Measurements from ENCODE around the gene IMMT. TPM values are rescaled to one million over a fixed set of nuclear protein-coding genes. Genes with fewer than 3 reads are reported as not detected.

IMMT gene
- total RNA-seq, 1 experiment from 2014 or later: 112 TPM

DNA sequence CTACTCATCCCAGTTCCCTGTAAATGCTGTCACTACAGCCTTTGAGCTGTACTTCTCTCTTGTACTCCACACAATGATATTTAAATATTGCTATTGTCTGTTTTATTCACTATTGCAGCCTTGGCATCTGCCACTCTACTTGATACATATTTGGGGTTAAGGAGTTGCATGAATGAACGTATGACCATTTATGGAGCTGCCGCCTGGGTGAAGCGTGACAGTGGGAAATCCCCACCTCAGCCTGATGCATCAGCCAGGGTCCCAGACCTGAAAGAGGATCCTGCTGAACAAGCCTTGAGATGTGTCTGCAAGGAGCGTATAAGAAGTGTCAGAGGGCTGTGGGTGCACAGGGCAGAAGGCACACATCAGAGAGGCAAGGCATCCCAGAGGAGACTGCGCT lies 43.1 kb upstream of the IMMT start:
- H3K36me3 Mint-ChIP-seq (ENCODE audit: insufficient read depth in 1 of 3, low read depth in 3 of 3): no peaks in the 10 kb centered on the region
- Histone ChIP-seq H3K18ac (ENCODE audit: insufficient read length, low read depth, low read length) (no peak overlapping the region), H3K27ac (ENCODE audit: insufficient read length, low read depth, low read length) (no peak overlapping the region), H3K4me1 (ENCODE audit: insufficient read depth, low read length) (no peaks in the 10 kb centered on the region; the same call in 1 of the 2 replicates), H3K79me2 (ENCODE audit: insufficient read depth, low read length) (no peaks in the 10 kb centered on the region), H3K4me2 (ENCODE audit: insufficient read depth, insufficient read length, low read length) (no peak overlapping the region), H3K14ac (ENCODE audit: insufficient read depth, low read length) (0 out of 2 replicates have a peak overlapping the region, but pooled peaks have one; percentile 6), H3K79me1 (ENCODE audit: insufficient read depth, low read depth, low read length, poor library complexity, severe bottlenecking) (no peaks in the 10 kb centered on the region), H3K9me3 (ENCODE audit: control insufficient read depth, low read depth, low read length) (no peaks in the 10 kb centered on the region), H4K5ac (ENCODE audit: insufficient read length, low read depth, low read length) (no peak overlapping the region), H2AFZ (ENCODE audit: low read length) (no peak overlapping the region), H3T11ph (ENCODE audit: low read length) (no peak overlapping the region), H4K8ac (replicated peaks; ENCODE audit: insufficient read length, low read depth, low read length) (no peak overlapping the region), H2BK12ac (ENCODE audit: insufficient read length, low read depth, low read length) (no peak overlapping the region), H3K23me2 (ENCODE audit: insufficient read length, low read depth, low read length, poor library complexity, severe bottlenecking) (no peaks in the 10 kb centered on the region), H3K9ac (ENCODE audit: extremely low read depth, insufficient read length, low read length) (no peak overlapping the region), H3K56ac (ENCODE audit: insufficient read length, low read depth, low read length) (no peak overlapping the region), H2BK20ac (ENCODE audit: low read depth, low read length, poor library complexity, severe bottlenecking) (no peak overlapping the region), H4K20me1 (ENCODE audit: control insufficient read depth, insufficient read depth, insufficient read length) (no peaks in the 10 kb centered on the region), H2BK120ac (ENCODE audit: low read depth, low read length, poor library complexity, severe bottlenecking) (no peak overlapping the region), H4K91ac (ENCODE audit: insufficient read length, low read depth, low read length) (no peak overlapping the region), H3K27me3 (ENCODE audit: insufficient read depth, low read length) (no peaks in the 10 kb centered on the region), H3K4ac (ENCODE audit: low read depth, low read length) (no peak overlapping the region), H2AK5ac (ENCODE audit: insufficient read length, low read length) (no peak overlapping the region), H2BK15ac (ENCODE audit: low read depth, low read length) (no peak overlapping the region), H2BK5ac (ENCODE audit: insufficient read length, low read length) (no peak overlapping the region), H3K23ac (ENCODE audit: insufficient read length, low read depth, low read length) (no peak overlapping the region)
- H3K9me3 Mint-ChIP-seq: no peaks in the 10 kb centered on the region
- H3K4me1 Mint-ChIP-seq: peaks cover 5 to 9% of the 10 kb centered on the region in 2 experiments
- no CpG with 5 or more reads among the region's 5 CpGs for WGBS (ENCODE audit: extremely low coverage, insufficient read length, low lambda C conversion rate)
- H3K27ac Mint-ChIP-seq: peak overlapping the region in 1 of 3 experiments; percentile 21; a peak in 1 of 7 replicates
- no peak for DNase-seq
- H3K27me3 Mint-ChIP-seq (ENCODE audit: low read depth): peaks cover 7% of the 10 kb centered on the region; the same call in 1 of the 2 replicates
- TF ChIP-seq, protein P1, sequence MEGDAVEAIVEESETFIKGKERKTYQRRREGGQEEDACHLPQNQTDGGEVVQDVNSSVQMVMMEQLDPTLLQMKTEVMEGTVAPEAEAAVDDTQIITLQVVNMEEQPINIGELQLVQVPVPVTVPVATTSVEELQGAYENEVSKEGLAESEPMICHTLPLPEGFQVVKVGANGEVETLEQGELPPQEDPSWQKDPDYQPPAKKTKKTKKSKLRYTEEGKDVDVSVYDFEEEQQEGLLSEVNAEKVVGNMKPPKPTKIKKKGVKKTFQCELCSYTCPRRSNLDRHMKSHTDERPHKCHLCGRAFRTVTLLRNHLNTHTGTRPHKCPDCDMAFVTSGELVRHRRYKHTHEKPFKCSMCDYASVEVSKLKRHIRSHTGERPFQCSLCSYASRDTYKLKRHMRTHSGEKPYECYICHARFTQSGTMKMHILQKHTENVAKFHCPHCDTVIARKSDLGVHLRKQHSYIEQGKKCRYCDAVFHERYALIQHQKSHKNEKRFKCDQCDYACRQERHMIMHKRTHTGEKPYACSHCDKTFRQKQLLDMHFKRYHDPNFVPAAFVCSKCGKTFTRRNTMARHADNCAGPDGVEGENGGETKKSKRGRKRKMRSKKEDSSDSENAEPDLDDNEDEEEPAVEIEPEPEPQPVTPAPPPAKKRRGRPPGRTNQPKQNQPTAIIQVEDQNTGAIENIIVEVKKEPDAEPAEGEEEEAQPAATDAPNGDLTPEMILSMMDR (conservative IDR thresholded peaks at IDR 0.05): no peak
- no peak overlapping the region for H3K4me3 Mint-ChIP-seq

All from H9 (cell line).